Natural killer cell (primary cell): Measurements from ENCODE around the gene MTA3. TPM values are rescaled to one million over a fixed set of nuclear protein-coding genes. Genes with fewer than 3 reads are reported as not detected.

Experiments used
- ATAC-seq, 3 donors: fragments of 150-1000 bp in 2 of 3; fragments of 200-7000 bp in 1 of 3; cut with Tn5 transposase; 1 replicate in 1 of 3; 2 replicates in 2 of 3; pipeline ENCODE4 v1.10.0; 2021; ENCODE audit warnings: mild to moderate bottlenecking in 2 of 3, moderate library complexity in 2 of 3
- DNase-seq, 2 donors: peaks; one replicate each; pipeline versions ENCODE4 v3.0.0 to v3.0.0-alpha.2; 2013 to 2021; ENCODE audit warnings: mixed read lengths in 1 of 2
- H3K27ac ChIP-seq: one replicate; pipeline ENCODE4 v1.5.1; 2013; ENCODE audit warnings: mild to moderate bottlenecking, low read length
- H3K27me3 ChIP-seq: one replicate; pipeline ENCODE4 v1.6.1; 2013; ENCODE audit warnings: low read length; ENCODE audit not compliant: control insufficient read depth, insufficient read depth
- H3K36me3 ChIP-seq: one replicate; pipeline ENCODE4 v1.6.1; 2013; ENCODE audit warnings: low read length; ENCODE audit not compliant: control insufficient read depth, insufficient read depth
- H3K4me1 ChIP-seq: one replicate; pipeline ENCODE4 v1.6.1; 2013; ENCODE audit warnings: low read length; ENCODE audit not compliant: control insufficient read depth, insufficient read depth
- H3K4me3 ChIP-seq: one replicate; pipeline ENCODE4 v1.5.1; 2013; ENCODE audit warnings: low read length
- H3K9me3 ChIP-seq: one replicate; pipeline ENCODE4 v1.6.1; 2013; ENCODE audit warnings: low read length; ENCODE audit not compliant: control insufficient read depth, insufficient read depth
- H3K27ac Mint-ChIP-seq, 2 donors: one replicate each; pipeline ENCODE4 v1.8.0; 2022; ENCODE audit warnings: mild to moderate bottlenecking in 2 of 2, mixed read lengths in 2 of 2, moderate library complexity in 1 of 2
- H3K27me3 Mint-ChIP-seq, 2 donors: one replicate each; pipeline ENCODE4 v1.8.0; 2022; ENCODE audit warnings: low read depth in 2 of 2, mixed read lengths in 2 of 2
- H3K36me3 Mint-ChIP-seq: one replicate; pipeline ENCODE4 v1.8.0; 2022; ENCODE audit warnings: mixed read lengths
- H3K4me1 Mint-ChIP-seq, 2 donors: one replicate each; pipeline ENCODE4 v1.8.0; 2022; ENCODE audit warnings: mixed read lengths in 2 of 2
- H3K4me3 Mint-ChIP-seq: one replicate; pipeline ENCODE4 v1.8.0; 2022; ENCODE audit warnings: mild to moderate bottlenecking, moderate library complexity, mixed read lengths
- H3K9me3 Mint-ChIP-seq, 2 donors: one replicate each; pipeline ENCODE4 v1.8.0; 2022; ENCODE audit warnings: mixed read lengths in 2 of 2
- WGBS: methylation state at CpG from one replicate; pipeline ENCODE4 v1.1.7; 2013; ENCODE audit warnings: missing lambda C conversion rate; ENCODE audit not compliant: insufficient coverage; 5-methylcytosine and 5-hydroxymethylcytosine counted together
- intact Hi-C: fragments of 100-400 bp; cut with micrococcal nuclease; formaldehyde crosslinking; loops from one replicate; pipeline ENCODE4 v1.14.2; 2022
- total RNA-seq, 4 donors: library from RNA; stranded (reverse); fragments of 120-200 nt in 1 of 4; gene quantifications; one replicate each; pipeline versions ENCODE4 v1.2.3 to v1.2.4, GENCODE V29; 2013 to 2022
- TF ChIP-seq, protein P1 (sequence below): fragments of 200-600 bp; IDR thresholded peaks from one replicate; pipeline ENCODE4 v1.8.0; 2022; ENCODE audit warnings: antibody characterized with exemption

The MTA3 gene
- total RNA-seq, 3 donors from 2014 or later (not counting 1 experiment from before 2014, with no cell fraction given), result 19.4 to 25.0 (median 21.5) TPM

DNA sequence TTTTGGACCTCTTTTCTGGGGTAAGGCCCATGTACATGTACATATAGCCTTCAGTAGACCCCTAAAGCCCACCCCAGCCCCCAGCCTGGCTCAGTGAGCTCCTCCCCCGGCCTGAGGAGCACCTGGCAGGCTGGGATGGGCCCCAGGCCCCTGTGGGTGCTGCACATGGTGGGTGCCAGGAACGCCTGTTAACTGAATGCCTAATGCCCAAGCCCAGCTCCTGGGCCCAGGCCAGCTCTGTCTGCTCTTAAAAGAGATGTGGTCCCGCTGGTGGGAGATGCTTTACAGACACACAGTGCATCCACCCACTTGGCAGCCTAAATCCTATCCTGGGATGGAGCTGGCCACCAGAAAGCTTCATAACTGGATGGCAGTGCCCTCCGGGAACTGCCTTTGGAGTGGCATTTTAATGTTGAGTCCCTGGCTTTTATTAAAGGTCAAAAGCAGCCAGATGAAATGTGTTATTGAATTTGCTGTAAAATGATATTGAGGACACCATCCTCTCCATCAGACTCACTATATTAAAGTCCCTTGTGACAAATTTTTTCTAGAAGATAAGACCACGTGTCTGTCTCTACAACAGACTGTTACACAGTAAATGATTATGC lies 203.2 kb downstream of the MTA3 start:
- H3K27ac ChIP-seq, result no peak overlapping the region
- H3K36me3 ChIP-seq, result no peaks in the 10 kb centered on the region
- no peaks in the 10 kb centered on the region for H3K27me3 ChIP-seq
- 93% methylated on average over 4 of the region's 5 CpGs for WGBS
- TF ChIP-seq, protein P1, sequence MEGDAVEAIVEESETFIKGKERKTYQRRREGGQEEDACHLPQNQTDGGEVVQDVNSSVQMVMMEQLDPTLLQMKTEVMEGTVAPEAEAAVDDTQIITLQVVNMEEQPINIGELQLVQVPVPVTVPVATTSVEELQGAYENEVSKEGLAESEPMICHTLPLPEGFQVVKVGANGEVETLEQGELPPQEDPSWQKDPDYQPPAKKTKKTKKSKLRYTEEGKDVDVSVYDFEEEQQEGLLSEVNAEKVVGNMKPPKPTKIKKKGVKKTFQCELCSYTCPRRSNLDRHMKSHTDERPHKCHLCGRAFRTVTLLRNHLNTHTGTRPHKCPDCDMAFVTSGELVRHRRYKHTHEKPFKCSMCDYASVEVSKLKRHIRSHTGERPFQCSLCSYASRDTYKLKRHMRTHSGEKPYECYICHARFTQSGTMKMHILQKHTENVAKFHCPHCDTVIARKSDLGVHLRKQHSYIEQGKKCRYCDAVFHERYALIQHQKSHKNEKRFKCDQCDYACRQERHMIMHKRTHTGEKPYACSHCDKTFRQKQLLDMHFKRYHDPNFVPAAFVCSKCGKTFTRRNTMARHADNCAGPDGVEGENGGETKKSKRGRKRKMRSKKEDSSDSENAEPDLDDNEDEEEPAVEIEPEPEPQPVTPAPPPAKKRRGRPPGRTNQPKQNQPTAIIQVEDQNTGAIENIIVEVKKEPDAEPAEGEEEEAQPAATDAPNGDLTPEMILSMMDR, result no peak
- Mint-ChIP-seq H3K9me3 (no peaks in the 10 kb centered on the region), H3K36me3 (no peaks in the 10 kb centered on the region), H3K27me3 (no peaks in the 10 kb centered on the region), H3K4me1 (peaks cover 0 to 11% of the 10 kb centered on the region in 2 donors), H3K4me3 (no peak overlapping the region), H3K27ac (no peak overlapping the region)
- H3K4me3 ChIP-seq, result no peak overlapping the region
- intact Hi-C loops, result no loop called here
- ATAC-seq (no peak), DNase-seq (no peak)
- no peaks in the 10 kb centered on the region for H3K9me3 ChIP-seq
- no peaks in the 10 kb centered on the region for H3K4me1 ChIP-seq

DNA sequence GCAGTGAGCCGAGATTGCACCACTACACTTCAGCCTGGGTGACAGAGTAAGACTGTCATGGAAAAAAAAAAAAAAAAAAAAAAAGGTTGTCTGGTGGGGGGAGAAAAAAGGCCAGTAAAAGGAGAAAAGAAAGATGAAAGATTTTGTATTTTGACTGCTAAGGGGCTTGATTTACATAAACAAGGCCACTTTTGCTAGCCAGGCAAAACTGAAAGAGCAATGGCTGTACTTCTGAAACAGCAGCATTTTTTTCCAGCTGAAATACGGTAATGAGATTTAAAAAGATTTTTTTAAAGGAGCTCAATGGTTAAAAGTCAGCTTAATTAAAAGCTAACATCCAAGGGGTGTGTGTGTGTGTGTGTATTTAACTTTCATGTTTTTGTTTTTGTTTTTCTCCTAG lies 206.8 kb downstream of the MTA3 start:
- ATAC-seq, result no peak
- H3K4me1 ChIP-seq, result no peaks in the 10 kb centered on the region
- Mint-ChIP-seq H3K4me3 (no peak overlapping the region), H3K27me3 (no peaks in the 10 kb centered on the region), H3K9me3 (no peaks in the 10 kb centered on the region), H3K4me1 (peaks cover 0 to 11% of the 10 kb centered on the region in 2 donors), H3K27ac (peak overlapping the region in 1 of 2 donors; percentile 23), H3K36me3 (no peaks in the 10 kb centered on the region)
- no peaks in the 10 kb centered on the region for H3K9me3 ChIP-seq
- intact Hi-C loops, result no loop called here
- 42% methylated on average over 2 of the region's 2 CpGs for WGBS
- H3K4me3 ChIP-seq, result no peak overlapping the region
- DNase-seq, result no peak
- no peaks in the 10 kb centered on the region for H3K36me3 ChIP-seq
- TF ChIP-seq, protein P1, result no peak
- no peaks in the 10 kb centered on the region for H3K27me3 ChIP-seq
- H3K27ac ChIP-seq, result no peak overlapping the region

GRCh38 chr2:42775810-42776209 lies 207.4 kb downstream of the MTA3 start:
- H3K4me1 ChIP-seq, result no peaks in the 10 kb centered on the region
- H3K36me3 ChIP-seq, result no peaks in the 10 kb centered on the region
- no peaks in the 10 kb centered on the region for H3K9me3 Mint-ChIP-seq
- no peak for DNase-seq
- TF ChIP-seq, protein P1, result no peak
- no peaks in the 10 kb centered on the region for H3K36me3 Mint-ChIP-seq
- intact Hi-C loops, result no loop called here
- WGBS, result 11% methylated on average over 3 of the region's 3 CpGs
- H3K27ac ChIP-seq, result no peak overlapping the region
- H3K4me3 Mint-ChIP-seq, result no peak overlapping the region
- no peaks in the 10 kb centered on the region for H3K9me3 ChIP-seq
- H3K4me3 ChIP-seq, result no peak overlapping the region
- no peak for ATAC-seq
- H3K27me3 ChIP-seq, result no peaks in the 10 kb centered on the region
- peak overlapping the region in 1 of 2 donors; percentile 23 for H3K27ac Mint-ChIP-seq
- peaks cover 0 to 11% of the 10 kb centered on the region in 2 donors for H3K4me1 Mint-ChIP-seq
- H3K27me3 Mint-ChIP-seq, result no peaks in the 10 kb centered on the region
